MM.1S (cell line): ENCODE results near the gene CCDC117.

Experiments
- DNase-seq: peaks from one replicate; pipeline ENCODE4 v3.0.0-alpha.2; 2015
- H2AFZ ChIP-seq: fragments of 300-600 bp; sonication (generic); 2 replicates; pipeline ENCODE4 v1.6.0; 2016; ENCODE audit warnings: antibody characterized with exemption, low read length
- H3F3A ChIP-seq: fragments of 300-600 bp; sonication (generic); 2 replicates; pipeline ENCODE4 v1.6.1; 2016; ENCODE audit warnings: mild to moderate bottlenecking, antibody characterized with exemption, low read length, moderate library complexity, mixed read lengths; ENCODE audit not compliant: insufficient read depth
- H3K27ac ChIP-seq: fragments of 300-600 bp; sonication (generic); 2 replicates; pipeline ENCODE4 v1.5.1; 2016; ENCODE audit warnings: mild to moderate bottlenecking, low read length
- H3K27me3 ChIP-seq: fragments of 300-600 bp; sonication (generic); replicated peaks from 2 replicates; pipeline ENCODE4 v1.6.0; 2016; ENCODE audit warnings: low read length; ENCODE audit not compliant: insufficient read depth
- H3K36me3 ChIP-seq: fragments of 300-600 bp; sonication (generic); replicated peaks from 2 replicates; pipeline ENCODE4 v1.6.1; 2016; ENCODE audit warnings: mild to moderate bottlenecking, low read length, mixed read lengths; ENCODE audit not compliant: insufficient read depth
- H3K4me1 ChIP-seq: fragments of 300-600 bp; sonication (generic); 2 replicates; pipeline ENCODE4 v1.6.1; 2016; ENCODE audit warnings: low read length, mixed read lengths
- H3K4me2 ChIP-seq: fragments of 300-600 bp; sonication (generic); 2 replicates; pipeline ENCODE4 v1.6.0; 2016; ENCODE audit warnings: low read depth, low read length
- H3K4me3 ChIP-seq: fragments of 300-600 bp; sonication (generic); 2 replicates; pipeline ENCODE4 v1.5.1; 2016; ENCODE audit warnings: low read length, mixed read lengths
- H3K79me2 ChIP-seq: fragments of 300-600 bp; sonication (generic); 2 replicates; pipeline ENCODE4 v1.6.1; 2016; ENCODE audit warnings: mixed run types, low read length, mixed read lengths
- H3K9ac ChIP-seq: fragments of 300-600 bp; sonication (generic); 2 replicates; pipeline ENCODE4 v1.6.1; 2016; ENCODE audit warnings: low read length, mixed read lengths
- H3K9me2 ChIP-seq: fragments of 300-600 bp; sonication (generic); replicated peaks from 2 replicates; pipeline ENCODE4 v1.6.1; 2016; ENCODE audit warnings: mild to moderate bottlenecking, low read length, mixed read lengths; ENCODE audit not compliant: insufficient read depth
- H3K9me3 ChIP-seq: fragments of 300-600 bp; sonication (generic); replicated peaks from 2 replicates; pipeline ENCODE4 v1.6.1; 2016; ENCODE audit warnings: mild to moderate bottlenecking, low read length, mixed read lengths; ENCODE audit not compliant: insufficient read depth
- H4K20me1 ChIP-seq: fragments of 300-600 bp; sonication (generic); 2 replicates; pipeline ENCODE4 v1.6.1; 2016; ENCODE audit warnings: mild to moderate bottlenecking, low read length, moderate library complexity, mixed read lengths; ENCODE audit not compliant: insufficient read depth
- CTCF ChIP-seq: fragments of 300-600 bp; sonication (generic); IDR thresholded peaks from 2 replicates; pipeline ENCODE4 v1.5.1; 2016; ENCODE audit warnings: antibody characterized with exemption, low read length, mixed read lengths
- EZH2 ChIP-seq: fragments of 300-600 bp; sonication (generic); optimal IDR thresholded peaks from 2 replicates; pipeline ENCODE3; 2017; ENCODE audit warnings: low read depth, mild to moderate bottlenecking, antibody characterized with exemption, low read length, mixed read lengths
- EZH2phosphoT487 ChIP-seq: fragments of 300-600 bp; sonication (generic); IDR thresholded peaks from 2 replicates; pipeline ENCODE4 v1.6.1; 2018; ENCODE audit warnings: antibody characterized with exemption, low read length

The CCDC117 gene

GRCh38 chr22:28831140-28832072 lies 58.9 kb downstream of the CCDC117 start:
- Histone ChIP-seq H3F3A (peaks cover 5% of the 10 kb centered on the region; the same call in 1 of the 2 replicates), H3K36me3 (no peaks in the 10 kb centered on the region), H3K9me3 (no peaks in the 10 kb centered on the region), H3K27ac (no peak overlapping the region), H2AFZ (no peak overlapping the region), H3K27me3 (no peaks in the 10 kb centered on the region), H4K20me1 (no peaks in the 10 kb centered on the region), H3K4me2 (no peak overlapping the region), H3K79me2 (no peaks in the 10 kb centered on the region; the same call in 1 of the 2 replicates), H3K9me2 (no peaks in the 10 kb centered on the region), H3K9ac (no peak overlapping the region), H3K4me3 (no peak overlapping the region), H3K4me1 (peaks cover 9% of the 10 kb centered on the region)
- TF ChIP-seq EZH2 (no peak), EZH2phosphoT487 (no peak), CTCF (no peak)
- no peak for DNase-seq

- TF ChIP-seq EZH2 = no peak
- no peak for TF ChIP-seq EZH2phosphoT487
- TF ChIP-seq CTCF = no peak
- Histone ChIP-seq H3K4me1 (0 out of 2 replicates have a peak, but pooled peaks cover 4% of the 10 kb centered on the region), H3F3A (no peaks in the 10 kb centered on the region), H3K4me2 (no peak overlapping the region), H3K79me2 (no peaks in the 10 kb centered on the region; the same call in 1 of the 2 replicates), H3K4me3 (no peak overlapping the region), H3K27me3 (no peaks in the 10 kb centered on the region), H3K9me3 (no peaks in the 10 kb centered on the region), H2AFZ (no peak overlapping the region), H3K36me3 (no peaks in the 10 kb centered on the region), H3K9me2 (no peaks in the 10 kb centered on the region), H3K9ac (no peak overlapping the region), H4K20me1 (no peaks in the 10 kb centered on the region), H3K27ac (no peak overlapping the region)
- no peak for DNase-seq
Observed at GRCh38 chr22:28832731-28833130, 60.2 kb downstream of the CCDC117 start.

- no peaks in the 10 kb centered on the region for H3K36me3 ChIP-seq
- H3K9me2 ChIP-seq = no peaks in the 10 kb centered on the region
- TF ChIP-seq CTCF (no peak), EZH2 (no peak), EZH2phosphoT487 (no peak)
- 0 out of 2 replicates have a peak, but pooled peaks cover 4% of the 10 kb centered on the region for H3K4me1 ChIP-seq
- no peak overlapping the region for H2AFZ ChIP-seq
- H3K4me2 ChIP-seq = no peak overlapping the region
- no peaks in the 10 kb centered on the region for H3F3A ChIP-seq
- no peaks in the 10 kb centered on the region for H3K27me3 ChIP-seq
- DNase-seq = no peak
- H3K9ac ChIP-seq = no peak overlapping the region
- no peaks in the 10 kb centered on the region for H4K20me1 ChIP-seq
- no peaks in the 10 kb centered on the region for H3K79me2 ChIP-seq
- no peaks in the 10 kb centered on the region for H3K9me3 ChIP-seq
- no peak overlapping the region for H3K4me3 ChIP-seq
- no peak overlapping the region for H3K27ac ChIP-seq
Observed at GRCh38 chr22:28833276-28833923, 60.9 kb downstream of the CCDC117 start.
